Loucy (cell line): Measurements from ENCODE around the gene PEMT.
A peak's percentile ranks its signal among the peaks of the same experiment; 100 is the strongest.

ENCODE experiments used
- H2AFZ ChIP-seq: fragments of 200-600 bp; sonication (generic); 2 replicates; pipeline ENCODE4 v1.6.0; 2016; ENCODE audit warnings: antibody characterized with exemption, mild to moderate bottlenecking, low read length, moderate library complexity
- H3F3A ChIP-seq: fragments of 200-600 bp; 2 replicates; pipeline ENCODE4 v1.6.0; 2016; ENCODE audit warnings: antibody characterized with exemption, low read depth, mild to moderate bottlenecking
- H3K27me3 ChIP-seq: fragments of 200-600 bp; sonication (generic); 2 replicates; pipeline ENCODE4 v1.6.1; 2014; ENCODE audit warnings: low read length, mild to moderate bottlenecking; ENCODE audit not compliant: insufficient read depth, poor library complexity, severe bottlenecking
- H3K36me3 ChIP-seq: fragments of 200-600 bp; sonication (generic); 2 replicates; pipeline ENCODE4 v1.6.1; 2016; ENCODE audit warnings: low read length; ENCODE audit not compliant: insufficient read depth
- H3K4me1 ChIP-seq: fragments of 200-600 bp; sonication (generic); 2 replicates; pipeline ENCODE4 v1.5.1; 2014; ENCODE audit warnings: low read length, mild to moderate bottlenecking; ENCODE audit not compliant: insufficient read depth, poor library complexity, severe bottlenecking
- H3K4me2 ChIP-seq: fragments of 200-600 bp; sonication (generic); 2 replicates; pipeline ENCODE4 v1.6.0; 2014; ENCODE audit warnings: antibody characterized with exemption, low read length, low read depth, mild to moderate bottlenecking; ENCODE audit not compliant: poor library complexity, severe bottlenecking
- H3K4me3 ChIP-seq: fragments of 200-600 bp; sonication (generic); 2 replicates; pipeline ENCODE4 v1.5.1; 2014; ENCODE audit warnings: low read length, mild to moderate bottlenecking, mixed read lengths; ENCODE audit not compliant: poor library complexity, severe bottlenecking
- H3K79me2 ChIP-seq: fragments of 200-600 bp; sonication (generic); 2 replicates; pipeline ENCODE4 v1.6.1; 2014; ENCODE audit warnings: low read length; ENCODE audit not compliant: insufficient read depth
- H3K9ac ChIP-seq: fragments of 200-600 bp; sonication (generic); 2 replicates; pipeline ENCODE4 v1.6.0; 2014; ENCODE audit warnings: mild to moderate bottlenecking, low read depth, low read length, moderate library complexity; ENCODE audit not compliant: poor library complexity, severe bottlenecking
- H3K9me2 ChIP-seq: fragments of 200-600 bp; sonication (generic); replicated peaks from 2 replicates; pipeline ENCODE4 v1.6.1; 2016; ENCODE audit warnings: low read depth, low read length, mixed read lengths
- H3K9me3 ChIP-seq: fragments of 200-600 bp; sonication (generic); 2 replicates; pipeline ENCODE4 v1.6.1; 2014; ENCODE audit warnings: mild to moderate bottlenecking, antibody characterized with exemption, low read length, low read depth; ENCODE audit not compliant: insufficient read depth
- H4K20me1 ChIP-seq: fragments of 200-600 bp; sonication (generic); 2 replicates; pipeline ENCODE4 v1.6.0; 2014; ENCODE audit warnings: antibody characterized with exemption, low read length, mild to moderate bottlenecking; ENCODE audit not compliant: insufficient read depth, poor library complexity, severe bottlenecking
- CTCF ChIP-seq: fragments of 200-600 bp; sonication (generic); conservative IDR thresholded peaks from 2 replicates; pipeline ENCODE4 v1.5.1; 2014; ENCODE audit warnings: mild to moderate bottlenecking, antibody characterized with exemption, low read length
- EZH2phosphoT487 ChIP-seq: fragments of 200-600 bp; IDR thresholded peaks from 2 replicates; pipeline ENCODE4 v1.6.1; 2018; ENCODE audit warnings: antibody characterized with exemption, mild to moderate bottlenecking, moderate library complexity, borderline replicate concordance

Gene PEMT

GRCh38 chr17:17480593-17481148 lies 110.8 kb downstream of the PEMT start:
- H3F3A ChIP-seq: no peaks in the 10 kb centered on the region
- H3K4me3 ChIP-seq: peak overlapping the region; percentile 98
- H3K9ac ChIP-seq: peak overlapping the region; percentile 98
- no peak for TF ChIP-seq CTCF
- TF ChIP-seq EZH2phosphoT487: no peak
- H3K9me2 ChIP-seq: no peaks in the 10 kb centered on the region
- no peaks in the 10 kb centered on the region for H3K9me3 ChIP-seq
- peak overlapping the region; percentile 99 for H3K4me2 ChIP-seq
- no peak overlapping the region for H2AFZ ChIP-seq
- H4K20me1 ChIP-seq: peaks cover 19% of the 10 kb centered on the region
- peaks cover 87% of the 10 kb centered on the region for H3K79me2 ChIP-seq
- H3K4me1 ChIP-seq: peaks cover 68% of the 10 kb centered on the region
- no peaks in the 10 kb centered on the region for H3K36me3 ChIP-seq
- no peaks in the 10 kb centered on the region for H3K27me3 ChIP-seq

GRCh38 chr17:17479209-17479608 lies 112.3 kb downstream of the PEMT start:
- Histone ChIP-seq H3K79me2 (peaks cover 73% of the 10 kb centered on the region), H3K9me2 (no peaks in the 10 kb centered on the region), H3K36me3 (no peaks in the 10 kb centered on the region), H3K4me2 (peak overlapping the region; percentile 99), H2AFZ (no peak overlapping the region), H3K4me1 (peaks cover 64% of the 10 kb centered on the region), H3K9me3 (no peaks in the 10 kb centered on the region), H4K20me1 (peaks cover 19% of the 10 kb centered on the region), H3F3A (no peaks in the 10 kb centered on the region), H3K9ac (peak overlapping the region; percentile 98), H3K27me3 (no peaks in the 10 kb centered on the region), H3K4me3 (peak overlapping the region; percentile 98)
- no peak for TF ChIP-seq EZH2phosphoT487
- TF ChIP-seq CTCF: no peak

GRCh38 chr17:17476865-17477467 lies 114.5 kb downstream of the PEMT start, which contains the start of gene MED9:
TSS of gene MED9 (plus strand) at chr17:17477000. CDS start at chr17:17477042, 42 bp downstream.
- Histone ChIP-seq H3K9me2 (no peaks in the 10 kb centered on the region), H3K27me3 (no peaks in the 10 kb centered on the region), H3F3A (no peaks in the 10 kb centered on the region), H3K4me1 (peaks cover 49% of the 10 kb centered on the region), H2AFZ (peak within 1 kb of the TSS; percentile 66), H3K4me3 (peak within 1 kb of the TSS; percentile 98), H3K4me2 (peak within 1 kb of the TSS; percentile 99), H4K20me1 (peaks cover 13% of the 10 kb centered on the region), H3K79me2 (peaks cover 51% of the 10 kb centered on the region), H3K9ac (peak within 1 kb of the TSS; percentile 98), H3K36me3 (no peaks in the 10 kb centered on the region), H3K9me3 (no peaks in the 10 kb centered on the region)
- TF ChIP-seq EZH2phosphoT487: no peak
- no peak for TF ChIP-seq CTCF
